SU-DHL-6 (cell line): ENCODE results near the gene SDK1.
"Not testable (repeated sequence)": the region's sequence is repeated elsewhere in the genome, so short reads cannot be mapped to it uniquely, and the experiment has no call there.

Experiments
- H2AFZ ChIP-seq: fragments of 200-600 bp; sonication (generic); 2 replicates; pipeline ENCODE4 v1.6.1; 2014; ENCODE audit warnings: low read depth, mild to moderate bottlenecking, moderate library complexity, mixed read lengths, antibody characterized with exemption, low read length; ENCODE audit not compliant: severe bottlenecking
- H3F3A ChIP-seq: fragments of 200-600 bp; shearing (Covaris generic); 2 replicates; pipeline ENCODE4 v1.6.0; 2016; ENCODE audit warnings: antibody characterized with exemption, mild to moderate bottlenecking; ENCODE audit not compliant: insufficient read depth
- H3K27ac ChIP-seq: fragments of 200-600 bp; sonication (generic); 2 replicates; pipeline ENCODE4 v1.5.1; 2016; ENCODE audit warnings: low read depth, mild to moderate bottlenecking, low read length, moderate library complexity, mixed read lengths
- H3K27me3 ChIP-seq: fragments of 200-600 bp; sonication (generic), shearing (Covaris generic); 2 replicates; pipeline ENCODE4 v1.6.0; 2014; ENCODE audit warnings: mild to moderate bottlenecking, low read length
- H3K36me3 ChIP-seq: fragments of 200-600 bp; sonication (generic); 2 replicates; pipeline ENCODE4 v1.6.1; 2014; ENCODE audit warnings: mild to moderate bottlenecking, low read length, mixed read lengths
- H3K4me2 ChIP-seq: fragments of 300-600, 200-600 bp; shearing (Covaris generic), sonication (generic); 2 replicates; pipeline ENCODE4 v1.6.0; 2014; ENCODE audit warnings: low read length, low read depth, mild to moderate bottlenecking; ENCODE audit not compliant: poor library complexity, severe bottlenecking
- H3K4me3 ChIP-seq: fragments of 200-600 bp; sonication (generic); 2 replicates; pipeline ENCODE4 v1.5.1; 2014; ENCODE audit warnings: antibody characterized with exemption, low read length, mild to moderate bottlenecking, mixed read lengths; ENCODE audit not compliant: insufficient read depth, poor library complexity, severe bottlenecking
- H3K79me2 ChIP-seq: fragments of 200-600 bp; sonication (generic); 2 replicates; pipeline ENCODE4 v1.6.1; 2014; ENCODE audit warnings: mild to moderate bottlenecking, low read length, moderate library complexity; ENCODE audit not compliant: insufficient read depth
- H3K9ac ChIP-seq: fragments of 200-600 bp; sonication (generic); 2 replicates; pipeline ENCODE4 v1.7.0; 2014; ENCODE audit warnings: mild to moderate bottlenecking, low read length
- H3K9me2 ChIP-seq: fragments of 200-600 bp; sonication (generic); replicated peaks from 2 replicates; pipeline ENCODE4 v1.6.1; 2014; ENCODE audit warnings: low read length; ENCODE audit not compliant: insufficient read depth
- H3K9me3 ChIP-seq: fragments of 200-600 bp; sonication (generic); 2 replicates; pipeline ENCODE4 v1.6.1; 2014; ENCODE audit warnings: low read length, mixed read lengths; ENCODE audit not compliant: insufficient read depth
- H4K20me1 ChIP-seq: fragments of 200-600 bp; sonication (generic); 2 replicates; pipeline ENCODE4 v1.6.1; 2014; ENCODE audit warnings: low read depth, mild to moderate bottlenecking, antibody characterized with exemption, low read length, moderate library complexity, mixed read lengths
- EZH2phosphoT487 ChIP-seq: fragments of 200-600 bp; sonication (generic), shearing (Covaris generic); conservative IDR thresholded peaks from 2 replicates; pipeline ENCODE4 v1.6.1; 2018; ENCODE audit warnings: mild to moderate bottlenecking, antibody characterized with exemption, low read length, moderate library complexity, mixed read lengths
- TF ChIP-seq, protein P1 (sequence below): fragments of 200-600 bp; sonication (generic); IDR thresholded peaks from one replicate; pipeline ENCODE4 v1.5.1; 2017; ENCODE audit warnings: antibody characterized with exemption, mild to moderate bottlenecking, low read length, moderate library complexity; ENCODE audit not compliant: insufficient read depth, poor library complexity, severe bottlenecking

SDK1 gene

DNA sequence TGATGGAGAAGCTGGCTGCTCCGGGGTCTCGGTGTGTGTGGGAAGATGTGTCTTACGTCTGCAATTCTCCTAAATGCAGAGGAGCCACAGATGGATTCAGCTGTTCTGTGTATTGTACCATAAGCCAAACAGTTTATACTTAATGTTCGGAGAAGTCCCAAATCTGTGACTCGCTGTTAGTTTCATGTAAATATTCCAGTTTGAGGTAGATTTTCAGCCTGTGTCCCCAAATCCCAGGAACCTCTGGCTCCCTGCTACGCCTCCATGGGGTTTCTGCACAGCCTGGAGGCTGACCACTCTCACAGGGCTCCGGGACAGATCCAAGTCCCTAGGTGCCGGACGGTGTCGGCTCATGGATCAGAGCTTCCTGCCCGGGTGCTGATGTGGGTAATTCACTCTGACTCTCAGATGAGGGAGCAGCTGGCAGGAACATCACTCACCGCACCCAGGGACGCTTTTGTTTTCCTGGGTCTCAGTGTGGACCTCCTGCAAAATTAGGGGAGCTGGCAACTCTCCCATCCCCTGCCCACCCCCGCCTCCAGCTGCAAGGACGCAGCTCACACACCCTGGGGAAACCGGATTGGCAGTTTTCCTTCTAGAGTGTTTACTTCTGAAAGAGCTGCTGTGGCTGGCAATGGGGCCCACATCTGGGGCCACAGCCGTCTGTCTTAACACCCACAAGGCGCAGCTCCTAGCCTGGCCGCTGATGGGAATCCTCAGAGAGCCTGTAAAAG is 960.0 kb downstream of the SDK1 start:
- Histone ChIP-seq H3K4me3 (no peak overlapping the region), H3K9ac (no peak overlapping the region), H3K36me3 (no peaks in the 10 kb centered on the region), H4K20me1 (no peaks in the 10 kb centered on the region), H2AFZ (no peak overlapping the region), H3K9me3 (no peaks in the 10 kb centered on the region), H3F3A (no peaks in the 10 kb centered on the region), H3K27ac (no peak overlapping the region), H3K79me2 (no peaks in the 10 kb centered on the region), H3K4me2 (no peak overlapping the region), H3K9me2 (no peaks in the 10 kb centered on the region), H3K27me3 (no peaks in the 10 kb centered on the region)
- TF ChIP-seq, protein P1, sequence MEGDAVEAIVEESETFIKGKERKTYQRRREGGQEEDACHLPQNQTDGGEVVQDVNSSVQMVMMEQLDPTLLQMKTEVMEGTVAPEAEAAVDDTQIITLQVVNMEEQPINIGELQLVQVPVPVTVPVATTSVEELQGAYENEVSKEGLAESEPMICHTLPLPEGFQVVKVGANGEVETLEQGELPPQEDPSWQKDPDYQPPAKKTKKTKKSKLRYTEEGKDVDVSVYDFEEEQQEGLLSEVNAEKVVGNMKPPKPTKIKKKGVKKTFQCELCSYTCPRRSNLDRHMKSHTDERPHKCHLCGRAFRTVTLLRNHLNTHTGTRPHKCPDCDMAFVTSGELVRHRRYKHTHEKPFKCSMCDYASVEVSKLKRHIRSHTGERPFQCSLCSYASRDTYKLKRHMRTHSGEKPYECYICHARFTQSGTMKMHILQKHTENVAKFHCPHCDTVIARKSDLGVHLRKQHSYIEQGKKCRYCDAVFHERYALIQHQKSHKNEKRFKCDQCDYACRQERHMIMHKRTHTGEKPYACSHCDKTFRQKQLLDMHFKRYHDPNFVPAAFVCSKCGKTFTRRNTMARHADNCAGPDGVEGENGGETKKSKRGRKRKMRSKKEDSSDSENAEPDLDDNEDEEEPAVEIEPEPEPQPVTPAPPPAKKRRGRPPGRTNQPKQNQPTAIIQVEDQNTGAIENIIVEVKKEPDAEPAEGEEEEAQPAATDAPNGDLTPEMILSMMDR: no peak
- TF ChIP-seq EZH2phosphoT487: no peak

DNA sequence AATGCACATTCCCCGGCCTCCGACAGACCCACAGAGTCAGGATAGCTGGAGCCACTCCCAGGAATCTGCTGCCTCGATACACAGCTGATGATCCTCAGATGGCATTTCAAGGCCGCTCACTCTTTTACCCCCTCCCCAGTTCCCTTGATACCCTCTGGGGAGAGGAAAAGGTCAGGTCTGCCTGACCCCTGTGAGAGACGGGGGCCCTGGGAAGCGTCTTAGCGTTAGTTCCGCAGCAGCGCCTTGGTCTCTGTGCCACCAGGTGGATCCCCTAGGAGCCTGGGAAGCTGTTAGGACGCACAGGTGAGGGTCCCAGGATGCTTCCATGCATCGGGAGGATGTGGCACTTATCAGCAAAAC is 960.5 kb downstream of the SDK1 start:
- Histone ChIP-seq H3K4me2 (no peak overlapping the region), H3K79me2 (no peaks in the 10 kb centered on the region), H3K9ac (no peak overlapping the region), H4K20me1 (no peaks in the 10 kb centered on the region), H3K9me2 (no peaks in the 10 kb centered on the region), H3K27ac (no peak overlapping the region), H2AFZ (no peak overlapping the region), H3F3A (no peaks in the 10 kb centered on the region), H3K4me3 (no peak overlapping the region), H3K9me3 (no peaks in the 10 kb centered on the region), H3K36me3 (no peaks in the 10 kb centered on the region), H3K27me3 (no peaks in the 10 kb centered on the region)
- TF ChIP-seq EZH2phosphoT487: no peak
- TF ChIP-seq, protein P1: no peak

DNA sequence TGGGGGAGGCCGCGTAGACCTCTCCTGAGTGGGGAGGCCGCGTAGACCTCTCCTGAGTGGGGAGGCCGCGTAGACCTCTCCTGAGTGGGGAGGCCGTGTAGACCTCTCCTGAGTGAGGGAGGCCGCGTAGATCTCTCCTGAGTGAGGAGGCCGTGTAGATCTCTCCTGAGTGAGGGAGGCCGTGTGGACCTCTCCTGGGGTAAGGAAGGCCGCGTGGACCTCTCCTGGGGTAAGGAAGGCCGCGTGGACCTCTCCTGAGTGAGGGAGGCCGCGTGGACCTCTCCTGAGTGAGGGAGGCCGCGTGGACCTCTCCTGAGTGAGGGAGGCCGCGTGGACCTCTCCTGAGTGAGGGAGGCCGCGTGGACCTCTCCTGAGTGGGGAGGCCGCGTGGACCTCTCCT is 963.2 kb downstream of the SDK1 start:
- H3K4me3 ChIP-seq, H3F3A ChIP-seq, H2AFZ ChIP-seq, H3K9me2 ChIP-seq, H3K4me2 ChIP-seq, H3K27ac ChIP-seq, H3K79me2 ChIP-seq, H3K9me3 ChIP-seq, H3K27me3 ChIP-seq, H4K20me1 ChIP-seq, H3K9ac ChIP-seq, H3K36me3 ChIP-seq: not testable (repeated sequence)

DNA sequence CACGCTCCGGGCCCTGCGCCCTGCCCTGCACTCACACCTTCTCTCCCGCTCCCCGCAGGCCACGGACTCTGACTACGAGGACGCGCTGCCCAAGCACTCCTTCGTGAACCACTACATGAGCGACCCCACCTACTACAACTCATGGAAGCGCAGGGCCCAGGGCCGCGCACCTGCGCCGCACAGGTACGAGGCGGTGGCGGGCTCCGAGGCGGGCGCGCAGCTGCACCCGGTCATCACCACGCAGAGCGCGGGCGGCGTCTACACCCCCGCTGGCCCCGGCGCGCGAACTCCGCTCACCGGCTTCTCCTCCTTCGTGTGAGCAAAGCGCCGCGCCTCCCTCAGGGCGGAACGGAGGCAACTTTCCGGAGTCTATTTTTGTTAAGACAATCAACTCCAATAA is 964.0 kb downstream of the SDK1 start:
- Histone ChIP-seq H3K4me2 (no peak overlapping the region), H3K9me2 (no peaks in the 10 kb centered on the region), H3K27me3 (no peaks in the 10 kb centered on the region), H3K9ac (no peak overlapping the region), H3K27ac (no peak overlapping the region), H3K79me2 (no peaks in the 10 kb centered on the region), H3K9me3 (no peaks in the 10 kb centered on the region), H3K4me3 (no peak overlapping the region), H4K20me1 (no peaks in the 10 kb centered on the region), H3F3A (no peaks in the 10 kb centered on the region), H2AFZ (no peak overlapping the region), H3K36me3 (no peaks in the 10 kb centered on the region)
- TF ChIP-seq, protein P1: no peak
- TF ChIP-seq EZH2phosphoT487: no peak
